Esophagus muscularis mucosa (tissue), 3 donors: ENCODE data around the gene PBRM1.

ENCODE experiments used
- POLR2A ChIP-seq: fragments of 450-650 bp; IDR thresholded peaks from one replicate; pipeline ENCODE4 v1.6.1; 2017; ENCODE audit warnings: antibody characterized with exemption, moderate library complexity, mild to moderate bottlenecking, low read depth
- POLR2AphosphoS5 ChIP-seq, 2 donors: sonication (generic); formaldehyde crosslinking; IDR thresholded peaks; one replicate each; pipeline ENCODE4 v1.6.1; 2017; ENCODE audit warnings: antibody characterized with exemption in 2 of 2
- TF ChIP-seq, protein P1 (sequence below), 3 experiments: fragments of 200-600 bp in 2 of 3; fragments of 450-650 bp in 1 of 3; sonication (generic) in 2 of 3; IDR thresholded peaks; one replicate each; pipeline ENCODE4 v1.5.1; 2017 to 2019; ENCODE audit warnings: antibody characterized with exemption in 3 of 3, mild to moderate bottlenecking in 2 of 3, moderate library complexity in 1 of 3

DNA sequence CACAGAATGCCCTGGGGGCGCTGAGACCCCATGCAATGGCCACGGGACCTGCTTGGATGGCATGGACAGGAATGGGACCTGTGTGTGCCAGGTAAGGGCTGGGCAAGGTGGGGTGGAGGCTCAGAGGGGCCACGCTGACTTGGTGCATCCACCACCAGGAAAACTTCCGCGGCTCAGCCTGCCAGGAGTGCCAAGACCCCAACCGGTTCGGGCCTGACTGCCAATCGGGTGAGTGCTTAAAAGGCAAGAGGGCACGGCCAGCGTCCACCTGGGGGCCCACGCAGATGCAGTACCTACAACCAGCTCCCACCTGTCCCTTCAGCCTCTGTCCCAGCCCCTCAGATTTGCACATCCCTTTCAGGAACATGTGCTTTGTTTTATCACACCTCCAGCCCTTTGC is 183.7 kb downstream of the PBRM1 start:
- TF ChIP-seq, protein P1, sequence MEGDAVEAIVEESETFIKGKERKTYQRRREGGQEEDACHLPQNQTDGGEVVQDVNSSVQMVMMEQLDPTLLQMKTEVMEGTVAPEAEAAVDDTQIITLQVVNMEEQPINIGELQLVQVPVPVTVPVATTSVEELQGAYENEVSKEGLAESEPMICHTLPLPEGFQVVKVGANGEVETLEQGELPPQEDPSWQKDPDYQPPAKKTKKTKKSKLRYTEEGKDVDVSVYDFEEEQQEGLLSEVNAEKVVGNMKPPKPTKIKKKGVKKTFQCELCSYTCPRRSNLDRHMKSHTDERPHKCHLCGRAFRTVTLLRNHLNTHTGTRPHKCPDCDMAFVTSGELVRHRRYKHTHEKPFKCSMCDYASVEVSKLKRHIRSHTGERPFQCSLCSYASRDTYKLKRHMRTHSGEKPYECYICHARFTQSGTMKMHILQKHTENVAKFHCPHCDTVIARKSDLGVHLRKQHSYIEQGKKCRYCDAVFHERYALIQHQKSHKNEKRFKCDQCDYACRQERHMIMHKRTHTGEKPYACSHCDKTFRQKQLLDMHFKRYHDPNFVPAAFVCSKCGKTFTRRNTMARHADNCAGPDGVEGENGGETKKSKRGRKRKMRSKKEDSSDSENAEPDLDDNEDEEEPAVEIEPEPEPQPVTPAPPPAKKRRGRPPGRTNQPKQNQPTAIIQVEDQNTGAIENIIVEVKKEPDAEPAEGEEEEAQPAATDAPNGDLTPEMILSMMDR (IDR thresholded peaks at IDR 0.05) = no peak
- TF ChIP-seq POLR2A = no peak
- TF ChIP-seq POLR2AphosphoS5 (IDR thresholded peaks at IDR 0.05) = no peak
